ENCODE measurements around the gene HHIPL1. TPM values are rescaled to one million over a fixed set of nuclear protein-coding genes. Genes with fewer than 3 reads are reported as not detected.

Gene HHIPL1
- total and polyA plus RNA-seq, 2 of the 8 experiments (the other 6 are each of a cell fraction or from before 2014, with no cell fraction given), result 1.5 to 2.6 TPM

DNA sequence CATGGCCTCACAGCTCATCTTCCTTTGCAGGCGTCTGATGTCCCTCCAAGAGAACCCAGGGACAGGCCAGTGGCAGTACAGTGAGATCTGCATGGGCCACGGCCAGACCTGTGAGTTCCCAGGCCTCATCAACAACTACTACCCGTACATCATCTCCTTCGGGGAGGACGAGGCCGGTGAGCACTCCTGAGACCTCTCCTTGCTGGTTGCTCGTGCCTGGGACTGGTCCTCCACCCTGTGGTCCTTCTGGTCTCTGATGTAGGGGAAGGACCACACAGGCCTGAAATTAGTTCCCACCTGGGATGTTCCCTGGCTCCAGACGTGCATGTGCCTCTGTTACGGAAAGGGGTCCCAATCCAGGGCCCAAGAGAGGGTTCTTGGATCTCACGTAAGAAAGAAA lies 17.9 kb downstream of the HHIPL1 start (continued):
- TF ChIP-seq ASH2L (IDR thresholded peaks at IDR 0.05; ENCODE audit: low read length), result no peak

All from H1 (cell line).